ENCODE results near the gene FGFR2.

- TF ChIP-seq CTCF (IDR thresholded peaks at IDR 0.05) (no peak), POLR2A (IDR thresholded peaks at IDR 0.05) (no peak)
These were observed 72.0 kb downstream of the FGFR2 start for GRCh38 chr10:121526135-121526790.

Measured in tibial nerve (tissue), 3 donors.